HepG2 (cell line): ENCODE measurements around the gene MTSS2. TPM values are rescaled to one million over a fixed set of nuclear protein-coding genes. Genes with fewer than 3 reads are reported as not detected.

Experiments used
- DR1 ChIP-seq: sonication (generic); formaldehyde crosslinking; IDR thresholded peaks from 2 replicates; pipeline ENCODE4 v1.8.0; 2021; ENCODE audit warnings: mild to moderate bottlenecking, missing genetic modification reagents, inconsistent platforms
- ELF4 ChIP-seq: sonication (generic); formaldehyde crosslinking; IDR thresholded peaks from 2 replicates; pipeline ENCODE4 v1.5.0; 2020; ENCODE audit warnings: missing genetic modification reagents, mild to moderate bottlenecking, moderate library complexity, borderline replicate concordance
- MED13 ChIP-seq: sonication (generic); formaldehyde crosslinking; IDR thresholded peaks from 2 replicates; pipeline ENCODE4 v1.5.0; 2020; ENCODE audit warnings: missing genetic modification reagents
- NR3C1 ChIP-seq: sonication (generic); formaldehyde crosslinking; IDR thresholded peaks from 2 replicates; pipeline ENCODE4 v1.4.0; 2020; ENCODE audit warnings: missing genetic modification reagents
- ONECUT2 ChIP-seq: sonication (generic); formaldehyde crosslinking; IDR thresholded peaks from 2 replicates; pipeline ENCODE4 v1.4.0; 2020; ENCODE audit warnings: missing genetic modification reagents
- RAD51 ChIP-seq: fragments of 450-650 bp; IDR thresholded peaks from 2 replicates; pipeline ENCODE4 v1.6.1; 2016; ENCODE audit warnings: borderline replicate concordance
- SIN3A ChIP-seq: IDR thresholded peaks from 2 replicates; pipeline ENCODE4 v1.6.1; 2011; ENCODE audit warnings: low read depth, mild to moderate bottlenecking, control low read depth, low read length, borderline replicate concordance
- TBP ChIP-seq: sonication (generic); formaldehyde crosslinking; IDR thresholded peaks from 2 replicates; pipeline ENCODE4 v1.5.0; 2020; ENCODE audit warnings: missing genetic modification reagents
- ZNF142 ChIP-seq: sonication (generic); formaldehyde crosslinking; IDR thresholded peaks from 2 replicates; pipeline ENCODE4 v1.4.0; 2020; ENCODE audit warnings: missing genetic modification reagents
- ZNF225 ChIP-seq: sonication (generic); formaldehyde crosslinking; IDR thresholded peaks from 2 replicates; pipeline ENCODE4 v1.4.0; 2020; ENCODE audit warnings: mild to moderate bottlenecking, missing genetic modification reagents
- ZNF414 ChIP-seq: sonication (generic); formaldehyde crosslinking; IDR thresholded peaks from 2 replicates; pipeline ENCODE4 v1.5.0; 2020; ENCODE audit warnings: missing genetic modification reagents
- ZNF569 ChIP-seq: sonication (generic); formaldehyde crosslinking; IDR thresholded peaks from 2 replicates; pipeline ENCODE4 v1.5.0; 2020; ENCODE audit warnings: mild to moderate bottlenecking, missing genetic modification reagents, moderate library complexity, borderline replicate concordance
- polyA plus RNA-seq, 8 experiments: library from polyadenylated mRNA; depleted of rRNA in 3 of 8; stranded (reverse) in 7 of 8; unstranded in 1 of 8; fragments of >200 nt; fragmentation: Illumina TruSeq in 4 of 8; extraction: Trizol in 4 of 8; gene quantifications; 2 replicates each; pipeline versions ENCODE4 v1.2.1 to v1.2.3, GENCODE V29; 2011 to 2016; ENCODE audit warnings: low read depth in 4 of 8, missing spikeins in 1 of 8, mixed read lengths in 1 of 8; ENCODE audit not compliant: insufficient read depth in 1 of 8
- total RNA-seq, 5 experiments: library from RNA; depleted of rRNA; stranded (reverse); fragments of >200 nt; fragmentation: Illumina TruSeq; extraction: Trizol; gene quantifications; 2 replicates each; pipeline ENCODE4 v1.2.3, GENCODE V29; 2016; ENCODE audit warnings: low read depth in 1 of 5
- TF ChIP-seq, protein P1 (sequence below): sonication (generic); formaldehyde crosslinking; IDR thresholded peaks from 2 replicates; pipeline ENCODE4 v1.4.0; 2020; ENCODE audit warnings: missing genetic modification reagents
- TF ChIP-seq, protein P2 (sequence below): sonication (generic); formaldehyde crosslinking; IDR thresholded peaks from 2 replicates; pipeline ENCODE4 v1.5.0; 2020; ENCODE audit warnings: missing genetic modification reagents
- TF ChIP-seq, protein P3 (sequence below): sonication (generic); formaldehyde crosslinking; IDR thresholded peaks from 2 replicates; pipeline ENCODE4 v1.4.0; 2020; ENCODE audit warnings: missing genetic modification reagents

MTSS2 gene
- total and polyA plus RNA-seq, 2 of the 13 experiments (the other 11 are each of a cell fraction or from before 2014, with no cell fraction given) = 132 to 242 TPM

DNA sequence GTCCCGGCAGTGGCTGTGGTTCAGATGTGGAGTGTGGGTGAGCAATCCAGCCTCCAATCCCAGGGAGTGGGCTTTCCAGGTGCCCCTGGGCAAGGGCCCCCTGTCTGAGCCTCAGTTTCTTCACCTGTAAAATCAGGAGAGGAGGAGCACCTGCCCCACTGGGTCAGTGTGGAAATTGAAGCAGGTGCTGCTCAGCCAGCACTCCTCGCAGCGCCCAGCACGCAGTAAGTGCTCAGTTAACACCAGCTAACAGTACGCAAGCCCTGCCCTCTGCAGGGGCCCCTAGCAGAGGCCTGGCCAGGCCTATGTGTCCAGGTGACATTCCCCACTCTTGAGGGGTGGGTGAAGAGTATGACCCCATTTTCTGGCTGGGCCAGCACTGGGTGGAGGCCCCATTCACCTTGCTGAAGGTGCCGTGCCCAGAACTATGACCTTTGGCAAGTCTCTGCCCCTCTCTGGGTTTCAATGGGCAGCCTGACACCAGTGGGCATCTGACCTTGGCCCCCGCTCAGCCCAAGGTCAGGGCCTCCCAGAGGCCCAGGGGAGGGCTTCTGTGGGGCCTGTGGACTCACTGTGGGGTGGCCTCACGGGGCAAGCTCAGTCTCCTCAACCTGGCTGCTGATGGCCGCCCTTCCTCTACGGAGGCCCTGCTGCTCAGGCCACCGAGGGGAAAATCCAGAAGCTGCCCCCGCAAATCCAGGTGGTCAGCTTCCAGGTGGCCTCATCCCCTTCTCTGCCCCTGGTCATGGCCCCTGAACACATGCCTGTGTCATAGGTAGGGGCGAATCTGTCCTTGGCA, 2.5 kb downstream of the MTSS2 start (continued):
- TF ChIP-seq, protein P1, sequence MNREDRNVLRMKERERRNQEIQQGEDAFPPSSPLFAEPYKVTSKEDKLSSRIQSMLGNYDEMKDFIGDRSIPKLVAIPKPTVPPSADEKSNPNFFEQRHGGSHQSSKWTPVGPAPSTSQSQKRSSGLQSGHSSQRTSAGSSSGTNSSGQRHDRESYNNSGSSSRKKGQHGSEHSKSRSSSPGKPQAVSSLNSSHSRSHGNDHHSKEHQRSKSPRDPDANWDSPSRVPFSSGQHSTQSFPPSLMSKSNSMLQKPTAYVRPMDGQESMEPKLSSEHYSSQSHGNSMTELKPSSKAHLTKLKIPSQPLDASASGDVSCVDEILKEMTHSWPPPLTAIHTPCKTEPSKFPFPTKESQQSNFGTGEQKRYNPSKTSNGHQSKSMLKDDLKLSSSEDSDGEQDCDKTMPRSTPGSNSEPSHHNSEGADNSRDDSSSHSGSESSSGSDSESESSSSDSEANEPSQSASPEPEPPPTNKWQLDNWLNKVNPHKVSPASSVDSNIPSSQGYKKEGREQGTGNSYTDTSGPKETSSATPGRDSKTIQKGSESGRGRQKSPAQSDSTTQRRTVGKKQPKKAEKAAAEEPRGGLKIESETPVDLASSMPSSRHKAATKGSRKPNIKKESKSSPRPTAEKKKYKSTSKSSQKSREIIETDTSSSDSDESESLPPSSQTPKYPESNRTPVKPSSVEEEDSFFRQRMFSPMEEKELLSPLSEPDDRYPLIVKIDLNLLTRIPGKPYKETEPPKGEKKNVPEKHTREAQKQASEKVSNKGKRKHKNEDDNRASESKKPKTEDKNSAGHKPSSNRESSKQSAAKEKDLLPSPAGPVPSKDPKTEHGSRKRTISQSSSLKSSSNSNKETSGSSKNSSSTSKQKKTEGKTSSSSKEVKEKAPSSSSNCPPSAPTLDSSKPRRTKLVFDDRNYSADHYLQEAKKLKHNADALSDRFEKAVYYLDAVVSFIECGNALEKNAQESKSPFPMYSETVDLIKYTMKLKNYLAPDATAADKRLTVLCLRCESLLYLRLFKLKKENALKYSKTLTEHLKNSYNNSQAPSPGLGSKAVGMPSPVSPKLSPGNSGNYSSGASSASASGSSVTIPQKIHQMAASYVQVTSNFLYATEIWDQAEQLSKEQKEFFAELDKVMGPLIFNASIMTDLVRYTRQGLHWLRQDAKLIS (CRISPR knock-in tag) = no peak
- TF ChIP-seq TBP (CRISPR knock-in tag) (no peak), ELF4 (no peak), ZNF414 (CRISPR knock-in tag) (no peak), ZNF225 (CRISPR knock-in tag) (no peak), RAD51 (no peak), ZNF569 (CRISPR knock-in tag) (no peak), SIN3A (no peak; the same call in 1 of the 2 replicates), DR1 (CRISPR knock-in tag) (peak; percentile 46; the same call in 1 of the 2 replicates), ONECUT2 (CRISPR knock-in tag) (no peak), NR3C1 (CRISPR knock-in tag) (no peak), MED13 (peak; percentile 73), ZNF142 (peak; percentile 69; the same call in 1 of the 2 replicates)
- TF ChIP-seq, protein P2, sequence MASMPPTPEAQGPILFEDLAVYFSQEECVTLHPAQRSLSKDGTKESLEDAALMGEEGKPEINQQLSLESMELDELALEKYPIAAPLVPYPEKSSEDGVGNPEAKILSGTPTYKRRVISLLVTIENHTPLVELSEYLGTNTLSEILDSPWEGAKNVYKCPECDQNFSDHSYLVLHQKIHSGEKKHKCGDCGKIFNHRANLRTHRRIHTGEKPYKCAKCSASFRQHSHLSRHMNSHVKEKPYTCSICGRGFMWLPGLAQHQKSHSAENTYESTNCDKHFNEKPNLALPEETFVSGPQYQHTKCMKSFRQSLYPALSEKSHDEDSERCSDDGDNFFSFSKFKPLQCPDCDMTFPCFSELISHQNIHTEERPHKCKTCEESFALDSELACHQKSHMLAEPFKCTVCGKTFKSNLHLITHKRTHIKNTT (CRISPR knock-in tag) = no peak
- TF ChIP-seq, protein P3, sequence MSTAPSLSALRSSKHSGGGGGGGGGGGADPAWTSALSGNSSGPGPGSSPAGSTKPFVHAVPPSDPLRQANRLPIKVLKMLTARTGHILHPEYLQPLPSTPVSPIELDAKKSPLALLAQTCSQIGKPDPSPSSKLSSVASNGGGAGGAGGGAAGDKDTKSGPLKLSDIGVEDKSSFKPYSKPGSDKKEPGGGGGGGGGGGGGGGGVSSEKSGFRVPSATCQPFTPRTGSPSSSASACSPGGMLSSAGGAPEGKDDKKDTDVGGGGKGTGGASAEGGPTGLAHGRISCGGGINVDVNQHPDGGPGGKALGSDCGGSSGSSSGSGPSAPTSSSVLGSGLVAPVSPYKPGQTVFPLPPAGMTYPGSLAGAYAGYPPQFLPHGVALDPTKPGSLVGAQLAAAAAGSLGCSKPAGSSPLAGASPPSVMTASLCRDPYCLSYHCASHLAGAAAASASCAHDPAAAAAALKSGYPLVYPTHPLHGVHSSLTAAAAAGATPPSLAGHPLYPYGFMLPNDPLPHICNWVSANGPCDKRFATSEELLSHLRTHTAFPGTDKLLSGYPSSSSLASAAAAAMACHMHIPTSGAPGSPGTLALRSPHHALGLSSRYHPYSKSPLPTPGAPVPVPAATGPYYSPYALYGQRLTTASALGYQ (CRISPR knock-in tag) = peak; percentile 55; the same call in 1 of the 2 replicates
